ENCODE measurements around the gene REPS1. TPM values are rescaled to one million over a fixed set of nuclear protein-coding genes. Genes with fewer than 3 reads are reported as not detected.

REPS1 gene
- total RNA-seq, 1 donor from 2014 or later = 58.8 TPM

DNA sequence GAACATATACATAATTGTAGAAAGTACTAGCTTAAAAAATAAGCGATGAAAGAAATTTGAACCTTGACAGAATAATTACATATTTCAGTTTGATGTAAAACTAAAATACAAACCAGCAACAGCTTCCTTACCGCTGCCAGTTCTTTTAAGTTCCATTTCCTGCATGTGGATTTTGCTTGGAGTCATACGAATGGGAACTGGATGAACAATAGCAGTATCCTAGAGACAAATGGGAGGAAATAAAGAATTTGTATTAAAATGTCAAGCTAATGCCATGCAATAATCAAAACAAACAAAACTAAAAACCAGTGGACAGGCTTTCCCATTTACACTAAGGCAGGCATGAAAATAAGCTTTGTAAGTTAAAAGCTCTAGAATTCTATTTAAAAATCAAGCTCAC lies 67.1 kb downstream of the REPS1 start:
- ChIA-PET CTCF (no interaction called here), POLR2A (no interaction called here)
- ATAC-seq (ENCODE audit: low read depth) (no peak), DNase-seq (no peak)
- Mint-ChIP-seq H3K9me3 (no peaks in the 10 kb centered on the region), H3K27ac (no peak overlapping the region), H3K36me3 (ENCODE audit: low read depth) (peaks cover 44% of the 10 kb centered on the region), H3K27me3 (no peaks in the 10 kb centered on the region), H3K4me1 (no peaks in the 10 kb centered on the region), H3K4me3 (no peak overlapping the region)
- TF ChIP-seq, protein P1, sequence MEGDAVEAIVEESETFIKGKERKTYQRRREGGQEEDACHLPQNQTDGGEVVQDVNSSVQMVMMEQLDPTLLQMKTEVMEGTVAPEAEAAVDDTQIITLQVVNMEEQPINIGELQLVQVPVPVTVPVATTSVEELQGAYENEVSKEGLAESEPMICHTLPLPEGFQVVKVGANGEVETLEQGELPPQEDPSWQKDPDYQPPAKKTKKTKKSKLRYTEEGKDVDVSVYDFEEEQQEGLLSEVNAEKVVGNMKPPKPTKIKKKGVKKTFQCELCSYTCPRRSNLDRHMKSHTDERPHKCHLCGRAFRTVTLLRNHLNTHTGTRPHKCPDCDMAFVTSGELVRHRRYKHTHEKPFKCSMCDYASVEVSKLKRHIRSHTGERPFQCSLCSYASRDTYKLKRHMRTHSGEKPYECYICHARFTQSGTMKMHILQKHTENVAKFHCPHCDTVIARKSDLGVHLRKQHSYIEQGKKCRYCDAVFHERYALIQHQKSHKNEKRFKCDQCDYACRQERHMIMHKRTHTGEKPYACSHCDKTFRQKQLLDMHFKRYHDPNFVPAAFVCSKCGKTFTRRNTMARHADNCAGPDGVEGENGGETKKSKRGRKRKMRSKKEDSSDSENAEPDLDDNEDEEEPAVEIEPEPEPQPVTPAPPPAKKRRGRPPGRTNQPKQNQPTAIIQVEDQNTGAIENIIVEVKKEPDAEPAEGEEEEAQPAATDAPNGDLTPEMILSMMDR (IDR thresholded peaks at IDR 0.05) = no peak
- intact Hi-C loops (cut with micrococcal nuclease) = loop anchor here (5.0 kb wide), 1 partner anchor 66 kb away; the partner anchor contains the start of gene REPS1

DNA sequence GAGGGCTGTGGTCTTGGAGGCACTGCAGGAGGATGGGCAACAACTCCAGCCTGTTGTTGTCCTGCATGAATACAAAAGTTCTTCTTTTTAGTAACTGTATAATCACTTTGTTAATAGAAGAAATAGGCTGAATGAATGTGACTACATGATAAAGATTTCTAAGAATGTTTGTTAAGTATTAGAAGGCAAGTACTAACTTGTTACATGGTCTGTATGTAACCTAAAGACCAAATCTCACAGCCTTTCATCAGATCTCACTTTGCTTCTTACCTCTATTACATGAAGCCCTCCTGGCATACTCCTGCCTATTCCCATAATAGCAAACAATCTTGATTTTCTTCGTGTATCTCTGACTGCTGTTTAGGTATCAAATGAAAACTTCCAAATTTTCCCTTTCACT lies 73.4 kb downstream of the REPS1 start:
- no peak for DNase-seq
- no peak overlapping the region for H3K27ac Mint-ChIP-seq
- H3K4me3 Mint-ChIP-seq = no peak overlapping the region
- intact Hi-C loops (cut with micrococcal nuclease) = loop anchor here (5.0 kb wide), 1 partner anchor 97 kb away; no protein-coding TSS in a partner anchor
- H3K4me1 Mint-ChIP-seq = peaks cover 2% of the 10 kb centered on the region
- TF ChIP-seq, protein P1 (IDR thresholded peaks at IDR 0.05) = no peak
- POLR2A ChIA-PET = no interaction called here
- H3K9me3 Mint-ChIP-seq = no peaks in the 10 kb centered on the region
- CTCF ChIA-PET = no interaction called here
- no peak for ATAC-seq (ENCODE audit: low read depth)
- H3K27me3 Mint-ChIP-seq = no peaks in the 10 kb centered on the region
- H3K36me3 Mint-ChIP-seq (ENCODE audit: low read depth) = peaks cover 75% of the 10 kb centered on the region

DNA sequence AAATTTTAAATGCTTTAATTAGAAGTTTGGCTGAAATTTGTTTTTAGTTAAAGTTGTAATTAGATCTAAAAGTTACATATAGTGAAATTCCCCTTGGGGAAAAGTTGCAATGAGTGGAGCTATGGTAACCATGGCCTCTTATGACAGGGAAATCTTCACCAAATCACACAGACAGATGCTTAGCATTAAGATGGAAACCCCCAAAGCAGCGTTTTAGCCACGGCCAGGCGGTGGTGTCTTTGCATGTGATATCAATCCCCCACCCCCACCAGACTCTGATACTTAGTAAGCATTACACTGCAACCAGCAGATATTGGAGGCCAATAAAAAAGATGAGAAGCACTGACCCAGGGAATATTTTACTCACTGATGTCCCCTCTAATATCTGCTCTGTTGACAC lies 75.7 kb downstream of the REPS1 start:
- Mint-ChIP-seq H3K27ac (no peak overlapping the region), H3K36me3 (ENCODE audit: low read depth) (peaks cover 82% of the 10 kb centered on the region), H3K4me1 (peaks cover 6% of the 10 kb centered on the region), H3K9me3 (no peaks in the 10 kb centered on the region), H3K27me3 (no peaks in the 10 kb centered on the region), H3K4me3 (no peak overlapping the region)
- DNase-seq (no peak), ATAC-seq (ENCODE audit: low read depth) (no peak)
- TF ChIP-seq, protein P1 (IDR thresholded peaks at IDR 0.05) = no peak
- intact Hi-C loops (cut with micrococcal nuclease) = loop anchor here (5.0 kb wide), 1 partner anchor 95 kb away; no protein-coding TSS in a partner anchor
- CTCF ChIA-PET = no interaction called here
- POLR2A ChIA-PET = no interaction called here

DNA sequence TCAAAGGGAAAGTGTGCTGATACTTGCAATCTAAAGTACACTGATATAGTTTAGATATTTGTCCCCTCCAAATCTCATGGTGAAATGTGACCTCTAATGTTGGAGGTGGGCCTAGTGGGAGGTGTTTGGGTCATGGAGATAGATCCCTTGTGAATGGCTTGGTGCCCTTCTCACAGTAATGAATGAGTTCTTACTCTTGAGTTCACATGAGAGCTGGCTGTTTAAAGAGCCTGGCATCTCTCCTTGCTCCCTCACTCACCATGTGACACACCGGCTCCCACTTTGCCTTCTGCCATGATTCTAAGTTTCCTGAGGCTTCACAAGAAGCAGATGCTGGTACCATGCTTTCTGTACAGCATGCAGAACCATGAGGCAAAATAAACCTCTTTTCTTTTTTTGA lies 78.1 kb downstream of the REPS1 start:
- intact Hi-C loops (cut with micrococcal nuclease) = loop anchor here (5.0 kb wide), 1 partner anchor 93 kb away; no protein-coding TSS in a partner anchor
- Mint-ChIP-seq H3K4me3 (no peak overlapping the region), H3K4me1 (peaks cover 6% of the 10 kb centered on the region), H3K27ac (no peak overlapping the region), H3K9me3 (no peaks in the 10 kb centered on the region), H3K27me3 (no peaks in the 10 kb centered on the region), H3K36me3 (ENCODE audit: low read depth) (peaks cover 83% of the 10 kb centered on the region)
- ATAC-seq (ENCODE audit: low read depth) (no peak), DNase-seq (no peak)
- TF ChIP-seq, protein P1 (IDR thresholded peaks at IDR 0.05) = no peak
- CTCF ChIA-PET = no interaction called here
- POLR2A ChIA-PET = no interaction called here

DNA sequence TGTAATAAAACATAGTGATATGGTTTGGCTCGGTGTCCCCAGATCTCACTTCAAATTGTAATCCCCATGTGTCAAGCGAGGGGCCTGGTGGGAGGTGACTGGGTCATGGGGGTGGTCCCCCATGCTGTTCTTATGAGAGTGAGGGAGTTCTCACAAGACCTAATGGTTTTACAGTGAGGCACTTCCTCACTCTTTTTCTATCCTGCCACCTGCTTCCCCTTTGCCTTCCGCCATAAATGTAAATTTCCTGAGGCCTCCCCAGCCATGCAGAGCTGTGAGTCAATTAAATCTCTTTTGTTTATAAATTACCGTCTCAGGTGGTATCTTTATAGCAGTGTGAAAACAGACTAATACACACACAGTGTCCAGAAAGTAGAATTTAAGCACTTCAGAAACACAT lies 78.5 kb downstream of the REPS1 start:
- H3K9me3 Mint-ChIP-seq = no peaks in the 10 kb centered on the region
- no peak overlapping the region for H3K27ac Mint-ChIP-seq
- ChIA-PET CTCF (no interaction called here), POLR2A (no interaction called here)
- DNase-seq (no peak), ATAC-seq (ENCODE audit: low read depth) (no peak)
- H3K4me1 Mint-ChIP-seq = peaks cover 6% of the 10 kb centered on the region
- TF ChIP-seq, protein P1 (IDR thresholded peaks at IDR 0.05) = no peak
- intact Hi-C loops (cut with micrococcal nuclease) = no loop called here
- peaks cover 83% of the 10 kb centered on the region for H3K36me3 Mint-ChIP-seq (ENCODE audit: low read depth)
- no peak overlapping the region for H3K4me3 Mint-ChIP-seq
- H3K27me3 Mint-ChIP-seq = no peaks in the 10 kb centered on the region
